GM11168 (cell line): ENCODE data around the gene ATG2B.
"Not testable (repeated sequence)": the region's sequence is repeated elsewhere in the genome, so short reads cannot be mapped to it uniquely, and the experiment has no call there.

Experiments used
- in situ Hi-C: fragments of 300-500 bp; cut with MboI; formaldehyde crosslinking; loops from one replicate; pipeline ENCODE4 v1.12.0; 2022; ENCODE audit warnings: low sequenced_read_pairs; ENCODE audit not compliant: unreplicated experiment

Gene ATG2B

GRCh38 chr14:96260341-96260821, 102.8 kb downstream of the ATG2B start:
- in situ Hi-C loops = no loop called here

- in situ Hi-C loops = no loop called here
Measured at GRCh38 chr14:96257900-96258299, 105.2 kb downstream of the ATG2B start.

DNA sequence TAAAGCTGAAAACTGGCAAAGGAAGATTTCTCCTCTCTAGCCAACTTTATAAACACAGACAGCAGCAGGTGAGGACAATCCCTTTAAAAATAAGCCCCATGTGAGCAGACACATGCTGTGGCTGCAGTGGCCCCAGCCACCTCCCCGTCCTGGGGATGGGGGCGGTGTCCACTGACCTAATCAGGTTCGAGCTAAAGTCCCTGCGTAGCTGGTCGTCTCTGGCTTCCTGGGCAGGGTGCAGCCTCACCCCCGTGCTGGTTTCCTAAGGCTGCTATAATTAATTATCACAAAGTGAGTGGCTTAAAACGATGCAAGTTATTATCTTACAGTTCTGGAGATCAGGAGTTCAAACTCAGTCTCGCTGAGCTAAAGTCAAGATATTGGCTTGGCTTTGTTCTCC, 106.1 kb downstream of the ATG2B start:
- in situ Hi-C loops = no loop called here

DNA sequence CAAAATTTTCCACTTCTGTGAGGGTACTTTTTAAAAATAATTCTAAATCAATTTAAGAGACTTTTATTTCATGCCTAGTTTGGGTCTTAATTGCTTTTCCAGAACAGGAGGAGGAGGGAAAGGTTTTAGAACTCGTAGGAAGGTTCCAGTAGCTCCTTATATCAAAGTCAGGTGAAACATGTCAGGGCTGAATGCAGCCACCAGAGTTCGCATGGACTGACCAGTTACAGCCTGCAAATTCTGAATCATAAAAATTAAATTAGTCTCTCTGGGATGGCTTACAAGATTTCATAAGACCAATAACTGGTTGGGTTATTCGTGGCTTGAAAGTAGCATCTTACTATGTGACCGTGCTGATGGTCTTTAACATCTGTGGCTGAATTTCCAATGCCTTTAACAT, 106.7 kb downstream of the ATG2B start:
- in situ Hi-C loops = no loop called here

- in situ Hi-C loops = no loop called here
Measured at GRCh38 chr14:96255501-96256366, 107.4 kb downstream of the ATG2B start, which contains the start of gene BDKRB1. BDKRB1 (plus strand) TSS chr14:96256210; CDS start chr14:96263683, 7,473 bp downstream.

- in situ Hi-C loops = no loop called here
Measured at GRCh38 chr14:96254687-96255086, 108.5 kb downstream of the ATG2B start.

DNA sequence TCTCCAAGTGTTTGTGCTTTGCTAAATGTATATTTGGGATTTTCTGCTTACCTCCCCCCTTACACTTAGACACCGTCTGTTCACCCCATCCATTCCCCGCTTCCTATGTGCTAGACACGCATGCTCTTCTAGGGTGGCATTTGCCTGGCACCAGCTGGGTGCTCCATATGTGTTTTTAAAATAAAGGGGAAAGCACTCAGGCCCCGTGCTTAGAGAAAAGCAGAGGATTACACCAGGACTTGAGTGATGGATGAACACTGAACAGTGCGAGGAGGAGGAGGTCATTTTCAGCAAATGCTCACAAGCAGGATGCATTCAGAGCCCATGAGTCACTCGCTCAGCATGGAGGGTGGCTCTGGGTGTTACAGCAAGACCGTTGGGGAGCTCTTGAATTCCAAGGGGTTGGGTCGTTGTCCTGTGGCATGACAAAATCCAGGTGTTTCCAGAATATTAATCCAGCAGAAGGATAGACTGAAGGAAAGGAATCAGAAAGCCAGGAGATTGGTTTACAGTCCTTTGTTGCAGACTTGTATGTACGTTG, 110.1 kb downstream of the ATG2B start:
- in situ Hi-C loops = no loop called here

DNA sequence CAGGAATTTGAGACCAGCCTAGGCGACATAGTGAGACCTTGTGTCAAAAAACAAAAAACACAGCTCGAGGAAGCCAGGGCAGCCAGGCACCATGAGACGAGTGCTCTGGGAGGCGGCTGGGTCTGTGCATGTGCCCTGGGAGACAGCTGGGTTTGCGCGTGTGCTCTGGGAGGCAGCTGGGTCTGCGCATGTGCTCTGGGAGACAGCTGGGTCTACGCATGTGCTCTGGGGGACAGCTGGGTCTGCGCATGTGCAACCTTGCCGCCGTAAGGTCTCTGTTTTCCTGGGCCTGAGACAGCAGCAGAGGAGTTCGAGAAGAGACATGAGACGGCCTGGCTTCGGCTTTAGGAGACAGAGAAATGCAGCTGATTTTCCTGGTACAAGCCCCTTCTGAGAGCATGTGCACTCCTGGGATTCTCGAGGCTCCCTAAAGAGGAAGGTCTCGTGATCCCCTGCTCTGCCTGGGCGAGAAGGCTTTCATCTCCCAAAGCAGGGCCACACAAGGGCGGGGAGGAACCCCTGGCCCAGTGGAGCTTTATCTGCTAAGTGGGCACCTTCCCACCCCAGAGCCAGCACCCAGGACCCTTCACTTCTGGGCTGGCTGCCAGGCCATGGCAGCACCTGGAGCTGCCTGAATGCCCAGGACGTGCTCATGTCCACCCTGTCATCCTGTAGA, 110.7 kb downstream of the ATG2B start:
- in situ Hi-C loops = no loop called here

DNA sequence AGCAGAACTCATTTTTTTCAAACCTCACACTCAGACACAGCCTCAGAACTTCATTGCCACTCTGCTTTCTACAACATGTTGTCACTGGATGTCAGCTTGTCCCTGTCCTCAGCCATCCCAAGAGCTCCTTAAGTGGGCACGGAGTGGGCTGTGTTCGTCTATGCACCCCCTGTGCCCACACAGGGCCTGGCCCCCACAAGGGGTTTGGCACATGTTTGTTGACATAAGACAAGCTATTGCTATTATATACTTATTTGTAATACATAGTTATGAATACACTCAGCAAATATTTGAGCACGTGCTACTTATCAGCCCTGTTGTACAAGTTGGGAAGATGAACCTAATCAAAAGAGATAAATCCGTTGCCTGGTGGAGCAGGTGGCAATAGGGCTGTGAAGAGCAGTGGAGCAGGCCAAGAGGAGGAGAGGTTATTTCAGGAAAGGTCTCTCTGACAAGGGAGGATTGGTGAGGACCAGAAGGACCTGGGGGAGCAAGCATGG, 111.4 kb downstream of the ATG2B start:
- in situ Hi-C loops = no loop called here

GRCh38 chr14:96250485-96250884, 112.7 kb downstream of the ATG2B start:
- in situ Hi-C loops = no loop called here

DNA sequence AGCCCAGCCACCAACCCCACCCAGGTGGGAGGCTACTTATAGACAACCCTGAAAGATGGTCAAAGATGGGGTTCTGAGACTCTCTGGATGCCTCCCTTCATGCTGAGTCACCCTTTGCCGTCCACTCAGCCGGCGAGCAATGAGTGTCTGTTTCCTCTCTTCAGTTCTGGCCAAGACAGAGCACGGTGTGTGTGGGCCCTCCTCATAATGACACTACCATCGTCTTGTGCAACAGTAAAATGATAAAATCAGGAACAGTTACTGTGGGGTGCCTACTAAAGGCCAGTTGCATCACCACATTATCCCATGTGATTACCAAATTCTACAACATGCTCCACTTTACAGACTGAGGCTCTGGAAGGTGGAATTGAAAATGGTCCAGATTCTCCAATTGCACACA, 114.1 kb downstream of the ATG2B start:
- in situ Hi-C loops = no loop called here

DNA sequence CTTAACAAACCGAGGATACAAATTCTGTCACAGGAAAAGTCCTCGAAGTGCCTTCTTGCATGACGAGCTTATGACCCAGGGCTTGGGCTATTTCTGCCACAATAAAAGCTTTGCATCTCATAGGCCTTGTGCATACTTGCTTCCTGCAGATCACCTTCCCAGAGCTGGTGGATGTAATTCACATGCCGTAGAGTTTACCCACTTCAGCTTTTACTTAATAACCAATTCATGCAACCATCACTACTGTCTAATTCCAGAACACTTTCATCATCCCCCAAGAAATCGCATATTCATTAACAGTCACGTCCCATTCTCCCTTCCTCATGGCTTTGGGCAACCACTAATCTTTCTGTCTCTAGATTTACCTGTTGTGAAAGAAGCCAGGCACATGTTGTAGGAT, 116.1 kb downstream of the ATG2B start:
- in situ Hi-C loops = no loop called here

- in situ Hi-C loops = no loop called here
Measured at GRCh38 chr14:96246539-96246847, 116.6 kb downstream of the ATG2B start.

DNA sequence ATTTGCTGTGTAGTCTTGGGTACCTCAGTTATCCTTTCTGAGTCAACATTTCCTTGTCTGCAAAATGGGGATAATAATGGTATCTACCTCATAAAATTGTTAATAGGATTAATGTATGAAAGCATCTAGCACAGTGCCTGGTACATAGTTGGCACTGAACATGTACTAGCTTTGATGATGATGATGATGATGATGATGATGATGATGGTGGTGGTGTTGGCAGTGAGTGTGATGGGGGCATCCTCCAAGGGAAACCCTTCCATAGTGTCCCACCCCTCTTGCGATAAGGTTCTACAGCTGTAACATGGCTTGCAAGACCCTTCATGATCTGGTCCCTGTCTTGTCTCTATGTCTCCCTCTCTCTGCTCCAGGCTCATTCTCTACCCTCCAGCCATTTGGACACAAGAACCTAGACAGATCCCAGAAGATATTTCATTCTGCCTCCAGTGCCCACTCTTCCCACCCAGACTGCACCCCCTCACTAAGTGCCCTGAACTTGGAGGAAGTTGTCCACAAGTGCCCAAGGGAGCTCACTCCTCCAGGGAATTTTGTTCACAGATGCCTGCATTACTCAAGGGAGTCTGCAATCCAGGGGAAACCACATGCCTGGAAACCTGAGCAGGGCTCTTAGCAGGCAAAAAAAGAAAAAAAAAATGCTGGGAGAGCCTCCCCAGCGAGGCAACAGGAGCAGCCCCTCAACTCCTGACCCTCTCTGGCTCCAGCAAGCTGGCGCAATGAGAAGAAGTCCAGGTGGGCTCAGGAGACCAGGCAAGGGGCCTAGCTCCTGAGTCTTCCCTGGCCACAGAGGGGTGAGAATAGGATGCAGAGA, 117.2 kb downstream of the ATG2B start:
- in situ Hi-C loops = no loop called here

DNA sequence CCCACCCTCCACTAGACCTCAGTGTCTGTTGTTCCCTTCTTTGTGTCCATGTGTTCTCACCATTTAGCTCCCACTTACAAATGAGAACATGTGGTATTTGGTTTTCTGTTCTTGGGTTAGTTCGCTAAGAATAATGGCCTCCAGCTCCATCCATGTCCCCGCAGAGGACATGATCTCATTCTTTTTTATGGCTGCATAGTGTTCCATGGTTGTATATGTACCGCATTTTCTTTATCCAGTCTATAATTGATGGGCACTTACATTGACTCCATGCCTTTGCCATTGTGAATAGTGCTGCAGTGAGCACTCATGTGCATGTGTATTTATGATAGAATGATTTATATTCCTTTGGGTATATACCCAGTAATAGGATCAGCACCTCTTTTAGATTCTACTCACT, 118.1 kb downstream of the ATG2B start:
- in situ Hi-C loops = not testable (repeated sequence)

- in situ Hi-C loops = no loop called here
Measured at GRCh38 chr14:96243785-96244184, 119.4 kb downstream of the ATG2B start.

DNA sequence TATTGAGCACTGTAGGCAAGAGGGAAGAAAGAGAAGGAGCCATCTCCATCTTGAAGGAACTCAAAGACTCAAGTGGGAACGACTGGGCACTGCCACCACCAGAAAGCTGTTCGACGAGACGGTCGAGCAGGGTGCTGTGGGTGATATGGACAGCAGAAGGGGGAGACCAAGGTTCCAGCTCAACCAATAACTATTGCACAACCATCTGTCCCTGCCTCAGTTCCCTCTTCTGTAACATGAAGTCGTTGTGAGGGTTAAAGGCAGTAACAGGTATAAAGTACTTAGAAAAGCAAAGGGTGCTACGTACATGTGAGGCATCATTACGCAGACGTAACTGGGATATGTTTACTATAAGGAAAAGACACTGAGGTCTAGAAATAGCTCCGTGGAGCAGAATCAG, 121.0 kb downstream of the ATG2B start:
- in situ Hi-C loops = no loop called here

DNA sequence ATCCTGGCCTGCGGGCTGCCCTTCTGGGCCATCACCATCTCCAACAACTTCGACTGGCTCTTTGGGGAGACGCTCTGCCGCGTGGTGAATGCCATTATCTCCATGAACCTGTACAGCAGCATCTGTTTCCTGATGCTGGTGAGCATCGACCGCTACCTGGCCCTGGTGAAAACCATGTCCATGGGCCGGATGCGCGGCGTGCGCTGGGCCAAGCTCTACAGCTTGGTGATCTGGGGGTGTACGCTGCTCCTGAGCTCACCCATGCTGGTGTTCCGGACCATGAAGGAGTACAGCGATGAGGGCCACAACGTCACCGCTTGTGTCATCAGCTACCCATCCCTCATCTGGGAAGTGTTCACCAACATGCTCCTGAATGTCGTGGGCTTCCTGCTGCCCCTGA, 122.5 kb downstream of the ATG2B start:
- in situ Hi-C loops = no loop called here

- in situ Hi-C loops = no loop called here
Measured at GRCh38 chr14:96239711-96240141, 123.4 kb downstream of the ATG2B start.

GRCh38 chr14:96238676-96239265, 124.4 kb downstream of the ATG2B start:
- in situ Hi-C loops = no loop called here
